GM23338 (cell line): ENCODE measurements around the gene UQCRC1.

Experiments
- CREB1 ChIP-seq: fragments of 250-450 bp; sonication (Bioruptor Pico); IDR thresholded peaks from 2 replicates; pipeline ENCODE4 v1.5.0; 2020; ENCODE audit warnings: low read depth, mild to moderate bottlenecking, moderate library complexity
- CTCF ChIP-seq, 2 experiments: fragments of 200-600 bp in 1 of 2; sonication (generic) in 1 of 2; conservative IDR thresholded peaks; 2 replicates each; pipeline versions ENCODE4 v1.5.1 to v1.6.1; 2016 to 2017; ENCODE audit warnings: antibody characterized with exemption in 2 of 2, low read depth in 2 of 2, mild to moderate bottlenecking in 2 of 2, moderate library complexity in 1 of 2
- ETS1 ChIP-seq: IDR thresholded peaks from 2 replicates; pipeline ENCODE4 v1.6.1; 2016; ENCODE audit warnings: antibody characterized with exemption
- EZH2 ChIP-seq: fragments of 200-600 bp; sonication (generic); IDR thresholded peaks from one replicate; pipeline ENCODE4 v1.8.0; 2017; ENCODE audit warnings: antibody characterized with exemption, mild to moderate bottlenecking, low read depth; ENCODE audit not compliant: unreplicated experiment
- EZH2phosphoT487 ChIP-seq: fragments of 200-600 bp; sonication (generic); IDR thresholded peaks from one replicate; pipeline ENCODE4 v1.8.1; 2018; ENCODE audit warnings: antibody characterized with exemption; ENCODE audit not compliant: unreplicated experiment
- JUNB ChIP-seq: IDR thresholded peaks from one replicate; pipeline ENCODE4 v1.6.1; 2016; ENCODE audit warnings: antibody characterized with exemption; ENCODE audit not compliant: unreplicated experiment
- NANOG ChIP-seq: IDR thresholded peaks from 2 replicates; pipeline ENCODE4 v1.6.1; 2016; ENCODE audit warnings: antibody characterized with exemption, borderline replicate concordance
- POLR2AphosphoS5 ChIP-seq: IDR thresholded peaks from 2 replicates; pipeline ENCODE4 v1.6.1; 2016; ENCODE audit warnings: antibody characterized with exemption, low read depth
- REST ChIP-seq: IDR thresholded peaks from one replicate; pipeline ENCODE4 v1.6.1; 2018; ENCODE audit warnings: antibody characterized with exemption; ENCODE audit not compliant: unreplicated experiment
- STAT1 ChIP-seq: IDR thresholded peaks from one replicate; pipeline ENCODE4 v1.6.1; 2016; ENCODE audit warnings: antibody characterized with exemption; ENCODE audit not compliant: unreplicated experiment
- ZNF331 ChIP-seq: fragments of 250-450 bp; sonication (Bioruptor Pico); IDR thresholded peaks from 2 replicates; pipeline ENCODE4 v1.5.0; 2020; ENCODE audit warnings: low read depth, mild to moderate bottlenecking, moderate library complexity

GRCh38 chr3:48655606-48656005 is 46.2 kb upstream of the UQCRC1 start:
- TF ChIP-seq CTCF (conservative IDR thresholded peaks at IDR 0.05; ENCODE audit: low read depth in 2 of 2) (no peak), EZH2 (no peak), JUNB (no peak), POLR2AphosphoS5 (no peak), EZH2phosphoT487 (no peak), CREB1 (CRISPR knock-in tag) (no peak), ETS1 (no peak), ZNF331 (no peak), STAT1 (no peak), REST (no peak), NANOG (no peak)
